ENCODE data around the gene APOC4.
"Not testable (repeated sequence)": the region's sequence is repeated elsewhere in the genome, so short reads cannot be mapped to it uniquely, and the experiment has no call there.

APOC4 gene

DNA sequence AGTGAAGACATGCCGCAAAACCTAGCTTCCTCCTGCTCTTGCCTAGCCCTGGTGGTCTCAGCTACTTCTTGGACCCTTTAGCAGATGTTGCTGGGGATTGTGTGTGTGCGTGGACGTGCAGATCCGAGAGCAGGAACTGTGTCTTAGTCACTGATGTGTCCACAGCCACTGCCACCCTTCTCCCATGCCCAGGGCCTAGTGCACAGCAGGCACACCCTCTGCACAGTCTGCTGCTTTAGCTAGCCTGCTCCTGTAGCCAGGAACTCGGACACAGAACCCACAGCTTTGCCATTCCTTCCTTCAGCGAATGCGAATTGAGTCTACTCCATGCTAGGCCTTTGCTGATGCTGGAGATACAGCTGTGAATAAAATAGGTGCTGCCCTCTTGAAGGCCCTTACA lies 15.5 kb downstream of the APOC4 start:
- no peak for DNase-seq (ENCODE audit: low read depth in 1 of 2, low spot score in 1 of 2)

GRCh38 chr19:44958090-44958489 lies 16.1 kb downstream of the APOC4 start:
- DNase-seq (ENCODE audit: low read depth in 1 of 2, low spot score in 1 of 2), result no peak

GRCh38 chr19:44959691-44960090 lies 17.7 kb downstream of the APOC4 start:
- DNase-seq (ENCODE audit: low read depth in 1 of 2, low spot score in 1 of 2), result no peak

DNA sequence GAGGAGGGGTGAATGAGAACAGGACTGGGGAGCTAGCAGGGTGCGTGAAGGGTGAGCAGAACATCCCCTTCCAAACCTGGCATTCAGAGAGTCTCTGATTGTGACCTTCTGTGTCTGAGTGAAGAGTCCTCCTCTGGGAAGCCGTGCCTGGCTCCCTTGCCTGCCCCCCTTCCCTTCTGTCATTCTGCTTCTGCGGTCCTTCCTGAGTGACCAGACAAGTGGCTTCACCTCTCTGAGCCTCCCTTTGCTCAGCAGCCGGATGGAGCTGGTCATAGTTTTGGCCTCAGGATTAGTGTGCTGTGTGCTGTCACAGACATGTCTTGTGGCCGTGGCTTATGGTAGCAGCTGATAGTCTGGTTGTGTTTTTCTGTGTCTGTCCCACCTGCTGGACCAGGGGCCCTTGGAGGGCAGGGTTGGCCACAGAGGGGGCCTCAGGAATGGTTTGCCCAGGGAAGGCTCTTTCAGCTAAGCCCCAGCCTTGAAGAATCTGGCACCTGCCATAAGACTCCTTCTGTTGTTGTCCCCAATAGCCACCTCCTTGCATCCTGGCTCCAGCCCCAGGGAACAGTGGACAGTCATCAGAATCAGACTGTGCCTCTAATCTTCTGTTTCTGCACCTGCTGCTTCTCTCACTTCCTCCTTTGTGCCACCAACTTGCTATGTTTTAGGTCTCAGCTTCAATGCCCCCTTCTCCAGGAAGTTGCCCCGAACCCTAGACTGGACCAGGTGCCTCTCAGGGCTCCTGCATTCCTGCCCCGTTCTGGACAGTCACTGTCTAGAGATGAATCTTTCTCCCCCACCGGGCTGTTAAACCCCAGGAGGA lies 19.1 kb downstream of the APOC4 start:
- DNase-seq (ENCODE audit: low read depth in 1 of 2, low spot score in 1 of 2), result no peak

- no peak for DNase-seq (ENCODE audit: low read depth in 1 of 2, low spot score in 1 of 2)
Observed at GRCh38 chr19:44961821-44962220, 19.8 kb downstream of the APOC4 start.

GRCh38 chr19:44968118-44968517 lies 26.1 kb downstream of the APOC4 start:
- no peak for DNase-seq (ENCODE audit: low read depth in 1 of 2, low spot score in 1 of 2)

- DNase-seq (ENCODE audit: low read depth in 1 of 2, low spot score in 1 of 2), result no peak
Observed at GRCh38 chr19:44968670-44969069, 26.6 kb downstream of the APOC4 start.

DNA sequence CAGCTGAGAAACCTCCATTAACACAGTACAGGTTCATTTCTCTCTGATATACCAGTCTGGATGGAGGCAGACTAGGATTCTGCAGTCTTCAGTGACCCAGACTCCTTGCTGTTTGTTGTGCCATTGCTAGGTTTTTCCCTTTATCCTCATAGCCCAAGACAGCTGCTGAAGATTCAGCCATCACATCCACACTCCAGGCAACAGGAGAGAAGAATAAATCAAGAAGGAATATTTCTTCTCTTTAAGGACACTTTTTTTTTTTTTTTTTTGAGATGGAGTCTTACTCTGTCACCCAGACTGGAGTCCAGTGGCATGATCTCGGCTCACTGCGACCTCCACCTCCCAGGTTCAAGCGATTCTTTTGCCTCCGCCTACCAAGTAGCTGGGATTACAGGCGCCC lies 27.4 kb downstream of the APOC4 start:
- DNase-seq (ENCODE audit: low read depth in 1 of 2, low spot score in 1 of 2), result no peak

GRCh38 chr19:44971451-44971850 lies 29.4 kb downstream of the APOC4 start:
- not testable (repeated sequence) for DNase-seq (ENCODE audit: low read depth in 1 of 2, low spot score in 1 of 2)

GRCh38 chr19:44972802-44973201 lies 30.8 kb downstream of the APOC4 start:
- no peak for DNase-seq (ENCODE audit: low read depth in 1 of 2, low spot score in 1 of 2)

GRCh38 chr19:44973982-44974735 lies 32.1 kb downstream of the APOC4 start:
- DNase-seq (ENCODE audit: low read depth in 1 of 2, low spot score in 1 of 2), result no peak

DNA sequence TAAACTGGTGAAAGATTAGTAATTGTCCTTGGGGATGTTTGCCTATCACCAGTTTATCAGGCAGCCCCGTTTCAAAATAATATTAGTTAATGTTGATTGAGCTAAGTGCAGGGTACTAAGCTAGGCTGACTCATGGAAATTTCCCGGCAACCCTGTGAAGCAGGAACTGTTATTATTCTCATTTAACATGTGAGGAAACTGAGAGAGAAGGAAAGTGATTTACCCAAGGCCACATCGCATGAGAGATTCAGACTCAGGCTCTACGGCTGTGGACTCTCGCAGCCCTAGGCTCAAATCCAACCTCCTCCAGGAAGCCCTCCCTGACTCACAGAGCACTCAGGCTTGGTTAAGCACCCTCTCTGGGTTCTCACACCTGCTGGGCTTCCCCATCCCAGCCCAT lies 32.8 kb downstream of the APOC4 start:
- no peak for DNase-seq (ENCODE audit: low read depth in 1 of 2, low spot score in 1 of 2)

DNA sequence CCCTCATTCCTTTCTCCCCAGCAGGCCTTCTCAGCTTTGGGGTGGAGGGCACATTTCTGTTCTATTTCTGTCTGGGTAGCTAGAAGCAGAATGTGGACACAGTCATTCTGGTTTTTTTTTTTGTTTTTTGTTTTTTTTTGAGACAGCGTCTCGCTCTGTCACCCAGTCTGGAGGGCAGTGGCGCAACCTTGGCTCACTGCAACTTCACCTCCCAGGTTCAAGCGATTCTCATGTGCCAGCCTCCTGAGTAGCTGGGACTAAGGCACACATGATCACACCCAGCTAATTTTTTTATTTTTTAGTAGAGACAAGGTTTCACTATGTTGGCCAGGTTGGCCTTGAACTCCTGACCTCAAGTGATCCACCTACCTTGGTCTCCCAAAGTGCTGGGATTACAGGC lies 33.4 kb downstream of the APOC4 start:
- DNase-seq (ENCODE audit: low read depth in 1 of 2, low spot score in 1 of 2), result no peak

GRCh38 chr19:44984005-44984404 lies 42.0 kb downstream of the APOC4 start:
- DNase-seq (ENCODE audit: low read depth in 1 of 2, low spot score in 1 of 2), result no peak

DNA sequence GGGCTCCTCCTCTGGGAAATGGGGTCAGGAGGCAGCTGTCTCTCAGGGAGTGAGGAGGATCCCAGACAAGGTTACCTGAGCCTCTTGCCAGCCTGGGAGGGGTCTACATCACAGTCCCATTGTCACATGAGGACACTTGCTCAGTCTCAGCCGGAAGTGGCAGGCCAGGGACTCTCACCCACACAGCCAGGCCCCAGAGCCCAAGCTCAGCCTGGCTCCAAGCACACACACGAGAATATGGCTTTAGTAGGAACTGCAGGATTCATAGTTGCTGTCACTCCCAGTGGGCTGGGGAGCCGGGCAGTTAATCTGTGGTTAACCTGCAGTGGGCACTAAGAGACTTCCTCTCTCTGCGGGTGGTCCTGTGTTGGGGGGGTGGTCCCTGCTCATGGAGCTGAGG lies 43.4 kb downstream of the APOC4 start:
- DNase-seq (ENCODE audit: low read depth in 1 of 2, low spot score in 1 of 2), result no peak

DNA sequence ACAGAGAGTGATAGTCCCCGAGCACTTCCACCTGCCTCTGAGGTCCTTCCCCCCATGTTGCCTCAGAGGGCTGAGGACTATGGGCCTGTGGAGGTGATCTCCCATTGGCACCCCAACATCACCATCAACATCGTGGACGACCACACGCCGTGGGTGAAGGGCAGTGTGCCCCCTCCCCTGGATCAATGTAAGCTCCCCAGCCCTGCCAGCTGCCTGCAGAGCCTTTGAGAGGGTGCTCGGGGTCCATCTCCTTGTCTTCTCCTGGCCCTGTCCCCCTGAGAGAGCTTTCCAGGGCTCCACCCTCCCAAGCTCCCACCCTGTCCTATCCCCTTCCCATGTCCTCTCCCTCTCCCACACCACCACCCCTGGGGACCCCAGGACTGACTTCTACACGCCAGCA lies 44.4 kb downstream of the APOC4 start:
- no peak for DNase-seq (ENCODE audit: low read depth in 1 of 2, low spot score in 1 of 2)

- no peak for DNase-seq (ENCODE audit: low read depth in 1 of 2, low spot score in 1 of 2)
Observed at GRCh38 chr19:44987148-44987675, 45.2 kb downstream of the APOC4 start.

GRCh38 chr19:44988273-44988672 lies 46.2 kb downstream of the APOC4 start:
- DNase-seq (ENCODE audit: low read depth in 1 of 2, low spot score in 1 of 2), result no peak

GRCh38 chr19:44988896-44989556 lies 47.0 kb downstream of the APOC4 start:
- peak; percentile 32 to 41 for DNase-seq (ENCODE audit: low read depth in 1 of 2, low spot score in 1 of 2)

- no peak for DNase-seq (ENCODE audit: low read depth in 1 of 2, low spot score in 1 of 2)
Observed at GRCh38 chr19:44990459-44990858, 48.4 kb downstream of the APOC4 start.

- no peak for DNase-seq (ENCODE audit: low read depth in 1 of 2, low spot score in 1 of 2)
Observed at GRCh38 chr19:44990966-44991365, 48.9 kb downstream of the APOC4 start.
